ENCODE results near the gene CACNA1B.

CACNA1B gene

GRCh38 chr9:138048184-138048583 lies 170.6 kb downstream of the CACNA1B start:
- Histone ChIP-seq H2AFZ (ENCODE audit: low read depth) (no peak overlapping the region), H3K27me3 (ENCODE audit: insufficient read depth, low read depth) (peaks cover 29% of the 10 kb centered on the region), H3K4me3 (IDR thresholded peaks at IDR 0.05; ENCODE audit: insufficient read depth, low read depth, low read length) (no peak overlapping the region), H3K4me2 (no peak overlapping the region), H4K20me1 (ENCODE audit: insufficient read depth) (no peaks in the 10 kb centered on the region), H3K4me1 (ENCODE audit: low read depth, poor library complexity, severe bottlenecking) (no peaks in the 10 kb centered on the region), H3K36me3 (ENCODE audit: insufficient read depth) (no peaks in the 10 kb centered on the region), H3K79me2 (ENCODE audit: insufficient read depth, low read depth) (no peaks in the 10 kb centered on the region), H3K27ac (no peak overlapping the region), H3K9ac (no peak overlapping the region)
- TF ChIP-seq CTCF (conservative IDR thresholded peaks at IDR 0.05; ENCODE audit: low read depth, low read length): no peak

- H3K9ac ChIP-seq: no peak overlapping the region
- no peaks in the 10 kb centered on the region for H4K20me1 ChIP-seq (ENCODE audit: insufficient read depth)
- no peaks in the 10 kb centered on the region for H3K4me1 ChIP-seq (ENCODE audit: low read depth, poor library complexity, severe bottlenecking)
- no peak for TF ChIP-seq CTCF (conservative IDR thresholded peaks at IDR 0.05; ENCODE audit: low read depth, low read length)
- no peak overlapping the region for H3K4me2 ChIP-seq
- no peak overlapping the region for H3K4me3 ChIP-seq (IDR thresholded peaks at IDR 0.05; ENCODE audit: insufficient read depth, low read depth, low read length)
- no peaks in the 10 kb centered on the region for H3K79me2 ChIP-seq (ENCODE audit: insufficient read depth, low read depth)
- H3K36me3 ChIP-seq (ENCODE audit: insufficient read depth): no peaks in the 10 kb centered on the region
- H2AFZ ChIP-seq (ENCODE audit: low read depth): no peak overlapping the region
- peaks cover 29% of the 10 kb centered on the region for H3K27me3 ChIP-seq (ENCODE audit: insufficient read depth, low read depth)
- no peak overlapping the region for H3K27ac ChIP-seq
Observed at GRCh38 chr9:138049085-138049778, 171.7 kb downstream of the CACNA1B start.

- Histone ChIP-seq H2AFZ (ENCODE audit: low read depth) (no peak overlapping the region), H3K4me3 (IDR thresholded peaks at IDR 0.05; ENCODE audit: insufficient read depth, low read depth, low read length) (no peak overlapping the region), H3K27ac (no peak overlapping the region), H3K4me2 (no peak overlapping the region), H3K9ac (no peak overlapping the region), H3K79me2 (ENCODE audit: insufficient read depth, low read depth) (no peaks in the 10 kb centered on the region), H3K36me3 (ENCODE audit: insufficient read depth) (no peaks in the 10 kb centered on the region), H4K20me1 (ENCODE audit: insufficient read depth) (no peaks in the 10 kb centered on the region), H3K27me3 (ENCODE audit: insufficient read depth, low read depth) (peaks cover 29% of the 10 kb centered on the region), H3K4me1 (ENCODE audit: low read depth, poor library complexity, severe bottlenecking) (no peaks in the 10 kb centered on the region)
- TF ChIP-seq CTCF (conservative IDR thresholded peaks at IDR 0.05; ENCODE audit: low read depth, low read length): no peak
Observed at GRCh38 chr9:138049779-138050471, 172.3 kb downstream of the CACNA1B start.

- Histone ChIP-seq H3K4me3 (IDR thresholded peaks at IDR 0.05; ENCODE audit: insufficient read depth, low read depth, low read length) (no peak overlapping the region), H3K27ac (no peak overlapping the region), H2AFZ (ENCODE audit: low read depth) (no peak overlapping the region), H3K4me1 (ENCODE audit: low read depth, poor library complexity, severe bottlenecking) (no peaks in the 10 kb centered on the region), H3K79me2 (ENCODE audit: insufficient read depth, low read depth) (no peaks in the 10 kb centered on the region), H3K36me3 (ENCODE audit: insufficient read depth) (no peaks in the 10 kb centered on the region), H3K27me3 (ENCODE audit: insufficient read depth, low read depth) (peaks cover 25% of the 10 kb centered on the region), H4K20me1 (ENCODE audit: insufficient read depth) (no peaks in the 10 kb centered on the region), H3K9ac (no peak overlapping the region), H3K4me2 (no peak overlapping the region)
- TF ChIP-seq CTCF (conservative IDR thresholded peaks at IDR 0.05; ENCODE audit: low read depth, low read length): no peak
Observed at GRCh38 chr9:138050472-138051330, 173.1 kb downstream of the CACNA1B start.

All from KMS-11 (cell line).